GM12864 (cell line): ENCODE results near the gene MAGI1.

Experiments used
- DNase-seq: peaks from one replicate; pipeline ENCODE4 v3.0.0-alpha.2; 2011; ENCODE audit warnings: low read depth
- H3K4me3 ChIP-seq: 2 replicates; pipeline ENCODE4 v1.5.1; 2011; ENCODE audit warnings: mild to moderate bottlenecking, low read depth, low read length, control low read depth
- TF ChIP-seq, protein P1 (sequence below): IDR thresholded peaks from 2 replicates; pipeline ENCODE4 v1.5.1; 2011; ENCODE audit warnings: low read depth, mild to moderate bottlenecking, moderate library complexity, low read length, control low read depth, inconsistent platforms; ENCODE audit errors: missing control alignments

The MAGI1 gene

GRCh38 chr3:65632414-65632813 is 406.3 kb downstream of the MAGI1 start:
- no peak overlapping the region for H3K4me3 ChIP-seq
- TF ChIP-seq, protein P1, sequence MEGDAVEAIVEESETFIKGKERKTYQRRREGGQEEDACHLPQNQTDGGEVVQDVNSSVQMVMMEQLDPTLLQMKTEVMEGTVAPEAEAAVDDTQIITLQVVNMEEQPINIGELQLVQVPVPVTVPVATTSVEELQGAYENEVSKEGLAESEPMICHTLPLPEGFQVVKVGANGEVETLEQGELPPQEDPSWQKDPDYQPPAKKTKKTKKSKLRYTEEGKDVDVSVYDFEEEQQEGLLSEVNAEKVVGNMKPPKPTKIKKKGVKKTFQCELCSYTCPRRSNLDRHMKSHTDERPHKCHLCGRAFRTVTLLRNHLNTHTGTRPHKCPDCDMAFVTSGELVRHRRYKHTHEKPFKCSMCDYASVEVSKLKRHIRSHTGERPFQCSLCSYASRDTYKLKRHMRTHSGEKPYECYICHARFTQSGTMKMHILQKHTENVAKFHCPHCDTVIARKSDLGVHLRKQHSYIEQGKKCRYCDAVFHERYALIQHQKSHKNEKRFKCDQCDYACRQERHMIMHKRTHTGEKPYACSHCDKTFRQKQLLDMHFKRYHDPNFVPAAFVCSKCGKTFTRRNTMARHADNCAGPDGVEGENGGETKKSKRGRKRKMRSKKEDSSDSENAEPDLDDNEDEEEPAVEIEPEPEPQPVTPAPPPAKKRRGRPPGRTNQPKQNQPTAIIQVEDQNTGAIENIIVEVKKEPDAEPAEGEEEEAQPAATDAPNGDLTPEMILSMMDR, result no peak
- no peak for DNase-seq

DNA sequence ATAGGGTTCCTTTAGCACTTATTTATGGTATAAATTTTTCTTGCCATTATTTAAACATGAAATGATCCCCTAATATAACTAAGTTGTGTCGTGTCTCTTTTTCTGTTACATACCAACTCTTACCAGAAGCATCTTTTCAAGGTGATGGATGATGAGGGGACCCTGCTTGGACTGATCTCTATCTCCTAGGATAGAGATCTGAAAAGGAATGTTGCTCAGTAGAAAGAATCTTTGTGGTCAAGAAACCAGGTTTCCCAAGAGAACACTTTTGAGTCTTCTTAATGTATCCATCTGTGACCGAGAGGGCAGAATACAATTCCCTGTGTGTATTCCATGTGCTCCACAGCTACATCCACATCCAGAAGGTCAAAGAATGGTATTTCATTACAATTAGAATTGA is 409.7 kb downstream of the MAGI1 start:
- TF ChIP-seq, protein P1, result no peak
- H3K4me3 ChIP-seq, result no peak overlapping the region
- DNase-seq, result no peak

- no peak for DNase-seq
- TF ChIP-seq, protein P1, result no peak
- H3K4me3 ChIP-seq, result no peak overlapping the region
Measured at GRCh38 chr3:65627062-65627461, 411.7 kb downstream of the MAGI1 start.

- TF ChIP-seq, protein P1, result no peak
- DNase-seq, result no peak
Measured at GRCh38 chr3:65625305-65625704, 413.4 kb downstream of the MAGI1 start.

GRCh38 chr3:65623362-65623761 is 415.4 kb downstream of the MAGI1 start:
- TF ChIP-seq, protein P1, result no peak
- DNase-seq, result no peak
- no peak overlapping the region for H3K4me3 ChIP-seq

More at GRCh38 chr3:65625305-65625704, 413.4 kb downstream of the MAGI1 start:
- H3K4me3 ChIP-seq, result no peak overlapping the region

GRCh38 chr3:65619888-65620287 is 418.8 kb downstream of the MAGI1 start:
- no peak overlapping the region for H3K4me3 ChIP-seq
- no peak for DNase-seq
- TF ChIP-seq, protein P1, result no peak

- no peak overlapping the region for H3K4me3 ChIP-seq
- no peak for DNase-seq
- TF ChIP-seq, protein P1, result no peak
Measured at GRCh38 chr3:65619451-65619881, 419.3 kb downstream of the MAGI1 start.
